Body of pancreas (tissue), 4 donors: Measurements from ENCODE around the gene YARS1.

Source experiments
- CTCF ChIP-seq, 7 experiments: fragments of 450-650 bp in 4 of 7; fragments of 200-600 bp in 3 of 7; sonication (generic) in 3 of 7; IDR thresholded peaks; one replicate each; pipeline ENCODE4 v1.5.1; 2016 to 2019; ENCODE audit warnings: antibody characterized with exemption in 7 of 7
- POLR2A ChIP-seq, 3 donors: fragments of 450-650 bp; IDR thresholded peaks; one replicate each; pipeline ENCODE4 v1.6.1; 2016; ENCODE audit warnings: antibody characterized with exemption in 3 of 3, mild to moderate bottlenecking in 2 of 3

- TF ChIP-seq CTCF (IDR thresholded peaks at IDR 0.05), result no peak
- TF ChIP-seq POLR2A (IDR thresholded peaks at IDR 0.05), result no peak
Measured at GRCh38 chr1:32860566-32860965, 43.4 kb upstream of the YARS1 start.
